Naive B cell (primary cell): Measurements from ENCODE around the gene HOXC10. TPM values are rescaled to one million over a fixed set of nuclear protein-coding genes. Genes with fewer than 3 reads are reported as not detected.

Experiments used
- ATAC-seq, 2 donors: fragments of 150-1000 bp; cut with Tn5 transposase; 2 replicates each; pipeline ENCODE4 v1.10.0; 2021; ENCODE audit warnings: low read depth in 2 of 2, mild to moderate bottlenecking in 2 of 2, moderate library complexity in 2 of 2
- DNase-seq: peaks from one replicate; pipeline ENCODE4 v3.0.0; 2022
- H3K27ac Mint-ChIP-seq, 6 donors: one replicate each; pipeline ENCODE4 v1.8.0; 2020 to 2022; ENCODE audit warnings: mild to moderate bottlenecking in 6 of 6, mixed read lengths in 6 of 6, moderate library complexity in 5 of 6, inconsistent platforms in 2 of 6
- H3K27me3 Mint-ChIP-seq, 3 donors: one replicate each; pipeline ENCODE4 v1.8.0; 2021 to 2022; ENCODE audit warnings: mixed read lengths in 3 of 3, mild to moderate bottlenecking in 1 of 3
- H3K36me3 Mint-ChIP-seq, 2 donors: one replicate each; pipeline ENCODE4 v1.8.0; 2020 to 2022; ENCODE audit warnings: mixed read lengths in 2 of 2, inconsistent platforms in 1 of 2, mild to moderate bottlenecking in 1 of 2
- H3K4me1 Mint-ChIP-seq, 3 donors: one replicate each; pipeline ENCODE4 v1.8.0; 2020 to 2022; ENCODE audit warnings: mixed read lengths in 3 of 3, inconsistent platforms in 1 of 3, mild to moderate bottlenecking in 1 of 3, moderate library complexity in 1 of 3
- H3K4me3 Mint-ChIP-seq, 8 donors: one replicate each; pipeline ENCODE4 v1.8.0; 2020 to 2022; ENCODE audit warnings: mild to moderate bottlenecking in 8 of 8, mixed read lengths in 8 of 8, moderate library complexity in 8 of 8, inconsistent platforms in 2 of 8
- H3K9me3 Mint-ChIP-seq, 7 donors: one replicate each; pipeline ENCODE4 v1.8.0; 2020 to 2022; ENCODE audit warnings: mixed read lengths in 7 of 7, mild to moderate bottlenecking in 5 of 7, inconsistent platforms in 2 of 7, moderate library complexity in 1 of 7
- polyA plus RNA-seq, 6 donors: library from polyadenylated mRNA; unstranded; fragments of 300-500 nt; fragmentation: Illumina TruSeq; gene quantifications; one replicate each; pipeline ENCODE4 v1.2.3, GENCODE V29; 2021; ENCODE audit warnings: low read depth in 6 of 6

Gene HOXC10
- polyA plus RNA-seq, 6 donors from 2014 or later: not detected

DNA sequence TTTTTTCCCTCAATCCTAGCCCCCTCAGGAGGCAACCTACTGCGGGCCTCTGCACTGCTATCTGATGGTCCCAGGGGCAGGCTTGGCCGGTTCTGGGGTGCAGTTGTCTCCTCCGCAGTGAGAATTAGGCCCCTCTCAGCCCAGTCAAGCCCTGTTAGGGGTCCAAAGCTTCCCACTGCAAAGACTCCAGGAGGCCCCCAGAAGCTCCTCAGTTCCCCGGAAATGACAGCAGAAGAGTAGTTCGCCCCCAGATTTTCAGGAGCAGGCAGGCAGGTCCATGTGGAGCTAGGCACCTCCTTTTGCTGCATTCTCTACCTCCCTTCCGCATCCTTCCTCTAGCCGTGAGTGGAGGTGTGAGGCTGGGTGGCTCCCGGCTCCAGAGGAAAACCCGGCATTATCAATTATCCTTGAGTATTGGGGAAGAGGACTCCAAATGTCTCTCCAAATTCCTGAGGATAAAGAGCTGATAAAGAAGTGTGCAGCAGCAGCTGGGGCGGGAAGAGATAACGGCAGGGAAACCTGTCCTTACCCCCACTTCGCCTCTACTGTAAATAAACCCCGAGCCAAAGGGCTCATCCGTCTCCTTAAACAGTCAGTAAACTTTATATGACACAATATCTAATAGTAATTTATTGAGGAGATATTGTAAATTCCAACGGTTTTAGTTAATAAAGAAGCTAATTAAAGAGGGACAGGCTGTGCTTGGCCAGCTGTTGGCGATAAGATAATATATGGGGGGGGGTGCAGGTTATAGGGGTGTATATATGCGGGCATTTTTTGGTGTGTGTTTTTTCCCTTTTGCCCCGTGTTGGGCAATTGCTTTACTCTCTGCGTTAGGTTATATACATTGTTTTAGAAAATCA lies 30.9 kb upstream of the HOXC10 start:
- Mint-ChIP-seq H3K27me3 (peaks cover 81 to 89% (median 87%) of the 10 kb centered on the region in 3 donors), H3K9me3 (peaks cover 4 to 27% (median 11%) of the 10 kb centered on the region in 7 donors), H3K4me1 (peaks cover 15 to 20% (median 17%) of the 10 kb centered on the region in 3 donors), H3K36me3 (peaks cover 0 to 7% of the 10 kb centered on the region in 2 donors), H3K27ac (peak overlapping the region in 5 of 6 donors; percentile 49 to 94 (median 75)), H3K4me3 (peak overlapping the region in 6 of 8 donors; percentile 19 to 76 (median 58))
- no peak for ATAC-seq
- DNase-seq: no peak

- Mint-ChIP-seq H3K4me3 (peak within 1 kb of the TSS in 6 of 8 donors; percentile 19 to 76 (median 64)), H3K36me3 (peaks cover 0 to 10% of the 10 kb centered on the region in 2 donors), H3K9me3 (peaks cover 6 to 30% (median 11%) of the 10 kb centered on the region in 7 donors), H3K4me1 (peaks cover 15 to 20% (median 20%) of the 10 kb centered on the region in 3 donors), H3K27me3 (peaks cover 81 to 89% (median 87%) of the 10 kb centered on the region in 3 donors), H3K27ac (peak within 1 kb of the TSS in 5 of 6 donors; percentile 49 to 97 (median 87))
- no peak for ATAC-seq
- no peak for DNase-seq
Measured at GRCh38 chr12:53954694-53955035, 30.3 kb upstream of the HOXC10 start, which contains the start of gene HOXC12. HOXC12 (plus strand) TSS chr12:53954903; CDS start chr12:53954930, 27 bp downstream.

- peak overlapping the region in 3 of 8 donors; percentile 67 to 76 (median 69) for H3K4me3 Mint-ChIP-seq
- peak overlapping the region in 3 of 6 donors; percentile 78 to 97 (median 87) for H3K27ac Mint-ChIP-seq
- ATAC-seq (no peak), DNase-seq (no peak)
- H3K4me1 Mint-ChIP-seq: peaks cover 15 to 25% (median 20%) of the 10 kb centered on the region in 3 donors
- peaks cover 8 to 34% (median 13%) of the 10 kb centered on the region in 7 donors for H3K9me3 Mint-ChIP-seq
- peaks cover 81 to 89% (median 87%) of the 10 kb centered on the region in 3 donors for H3K27me3 Mint-ChIP-seq
- peaks cover under 1 to 15% of the 10 kb centered on the region in 2 donors for H3K36me3 Mint-ChIP-seq
Measured at GRCh38 chr12:53955036-53955775, 29.7 kb upstream of the HOXC10 start.

DNA sequence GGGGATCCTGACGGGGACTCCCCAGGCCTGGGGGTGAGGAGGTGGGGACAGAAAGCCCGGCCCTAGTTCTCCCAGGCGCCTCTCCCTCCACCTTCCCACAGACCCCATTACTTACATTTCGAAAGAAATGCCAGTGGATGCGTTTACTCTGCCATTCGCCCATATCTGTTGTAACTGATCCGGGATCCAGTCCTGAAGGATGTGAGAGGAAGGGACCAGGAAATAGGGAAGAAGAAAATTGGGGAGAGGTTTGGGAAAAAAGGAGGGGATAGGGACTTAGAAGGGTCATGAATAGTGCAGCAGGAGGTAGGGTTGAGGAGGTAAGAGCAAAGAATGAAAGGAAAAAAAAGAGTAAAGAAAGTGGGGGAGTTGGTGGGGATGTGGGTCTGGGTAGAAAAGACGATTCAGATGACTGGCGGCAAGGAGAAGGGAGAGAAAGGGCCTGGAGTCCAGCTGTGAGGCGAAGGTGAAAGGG lies 29.1 kb upstream of the HOXC10 start:
- Mint-ChIP-seq H3K27me3 (peaks cover 80 to 88% (median 87%) of the 10 kb centered on the region in 3 donors), H3K27ac (peak overlapping the region in 5 of 6 donors; percentile 58 to 97 (median 87)), H3K9me3 (peaks cover 8 to 38% (median 17%) of the 10 kb centered on the region in 7 donors), H3K4me1 (peaks cover 15 to 29% (median 19%) of the 10 kb centered on the region in 3 donors), H3K4me3 (peak overlapping the region in 6 of 8 donors; percentile 30 to 69 (median 63)), H3K36me3 (peaks cover 5 to 17% of the 10 kb centered on the region in 2 donors)
- ATAC-seq (no peak), DNase-seq (no peak)

- Mint-ChIP-seq H3K9me3 (peaks cover 8 to 35% (median 14%) of the 10 kb centered on the region in 7 donors), H3K36me3 (peaks cover 5 to 17% of the 10 kb centered on the region in 2 donors), H3K27ac (peak overlapping the region in 4 of 6 donors; percentile 78 to 97 (median 91)), H3K4me1 (peaks cover 11 to 29% (median 16%) of the 10 kb centered on the region in 3 donors), H3K4me3 (peak overlapping the region in 5 of 8 donors; percentile 30 to 69 (median 59)), H3K27me3 (peaks cover 75 to 83% (median 82%) of the 10 kb centered on the region in 3 donors)
- no peak for ATAC-seq
- DNase-seq: no peak
Measured at GRCh38 chr12:53956251-53956887, 28.6 kb upstream of the HOXC10 start.

- Mint-ChIP-seq H3K27me3 (peaks cover 73 to 81% (median 75%) of the 10 kb centered on the region in 3 donors), H3K4me1 (peaks cover 9 to 29% (median 19%) of the 10 kb centered on the region in 3 donors), H3K36me3 (peaks cover 5 to 17% of the 10 kb centered on the region in 2 donors), H3K4me3 (peak overlapping the region in 2 of 8 donors; percentile 37 to 69), H3K9me3 (peaks cover 8 to 33% (median 16%) of the 10 kb centered on the region in 7 donors), H3K27ac (peak overlapping the region in 5 of 6 donors; percentile 54 to 97 (median 87))
- DNase-seq (no peak), ATAC-seq (no peak)
Measured at GRCh38 chr12:53956914-53957536, 27.9 kb upstream of the HOXC10 start.

DNA sequence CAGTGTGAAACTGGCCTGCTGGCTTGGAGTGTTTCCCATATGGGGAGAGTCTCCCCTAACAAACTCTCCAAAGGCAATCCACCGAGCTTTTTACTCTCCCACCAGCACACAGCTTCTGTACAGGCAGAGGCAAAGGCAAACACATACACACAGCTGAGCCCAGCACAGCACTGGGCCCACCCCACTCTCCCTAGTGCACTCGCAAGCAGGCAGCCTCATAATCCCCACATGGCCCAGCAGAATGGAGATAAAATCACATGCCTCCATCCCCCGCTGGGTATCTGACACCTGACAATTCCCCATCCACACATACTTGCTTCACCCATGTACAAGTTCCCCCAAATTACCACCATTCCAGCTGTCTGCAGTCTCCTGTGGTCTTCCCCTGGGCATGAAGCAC lies 26.8 kb upstream of the HOXC10 start:
- ATAC-seq (no peak), DNase-seq (no peak)
- Mint-ChIP-seq H3K4me3 (peak overlapping the region in 3 of 8 donors; percentile 10 to 45 (median 10)), H3K27me3 (peaks cover 73 to 80% (median 77%) of the 10 kb centered on the region in 3 donors), H3K9me3 (peaks cover 8 to 29% (median 16%) of the 10 kb centered on the region in 7 donors), H3K4me1 (peaks cover 9 to 29% (median 19%) of the 10 kb centered on the region in 3 donors), H3K36me3 (peaks cover 5 to 15% of the 10 kb centered on the region in 2 donors), H3K27ac (peak overlapping the region in 2 of 6 donors; percentile 46 to 87)

DNA sequence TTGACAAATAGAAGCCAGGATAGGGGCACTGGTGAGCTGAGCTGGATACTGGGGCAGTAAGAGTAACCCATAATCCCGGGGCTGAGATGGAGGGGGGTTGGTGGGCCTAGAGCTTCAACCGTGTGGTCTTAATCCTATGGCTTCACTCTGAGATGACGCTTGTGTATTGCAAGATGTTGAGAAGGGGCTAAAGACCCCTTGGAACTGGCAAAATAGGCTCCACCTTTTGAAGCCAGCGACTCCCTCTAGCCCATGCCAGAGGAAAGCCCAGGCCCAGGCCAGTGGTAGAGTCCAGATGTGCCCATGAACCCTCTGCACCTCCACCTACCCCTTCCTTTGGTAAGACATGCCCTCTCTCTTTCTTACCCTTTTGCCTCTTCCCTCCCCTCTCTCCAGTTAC lies 25.6 kb upstream of the HOXC10 start:
- Mint-ChIP-seq H3K27me3 (peaks cover 73 to 80% (median 77%) of the 10 kb centered on the region in 3 donors), H3K27ac (peak overlapping the region in 2 of 6 donors; percentile 55 to 86), H3K36me3 (peaks cover 10 to 16% of the 10 kb centered on the region in 2 donors), H3K4me3 (peak overlapping the region in 2 of 8 donors; percentile 26 to 65), H3K4me1 (peaks cover 16 to 36% (median 25%) of the 10 kb centered on the region in 3 donors), H3K9me3 (peaks cover 8 to 23% (median 16%) of the 10 kb centered on the region in 7 donors)
- ATAC-seq (no peak), DNase-seq (no peak)

GRCh38 chr12:53960187-53961024 lies 24.5 kb upstream of the HOXC10 start:
- H3K27me3 Mint-ChIP-seq: peaks cover 77 to 90% (median 86%) of the 10 kb centered on the region in 3 donors
- H3K9me3 Mint-ChIP-seq: peaks cover 8 to 25% (median 14%) of the 10 kb centered on the region in 7 donors
- DNase-seq (no peak), ATAC-seq (no peak)
- H3K4me1 Mint-ChIP-seq: peaks cover 20 to 42% (median 35%) of the 10 kb centered on the region in 3 donors
- H3K4me3 Mint-ChIP-seq: peak overlapping the region in 5 of 8 donors; percentile 9 to 68 (median 44)
- H3K27ac Mint-ChIP-seq: peak overlapping the region in 4 of 6 donors; percentile 64 to 97 (median 84)
- peaks cover 16 to 20% of the 10 kb centered on the region in 2 donors for H3K36me3 Mint-ChIP-seq

GRCh38 chr12:53961025-53961761 lies 23.8 kb upstream of the HOXC10 start:
- Mint-ChIP-seq H3K4me3 (peak overlapping the region in 3 of 8 donors; percentile 19 to 64 (median 44)), H3K9me3 (peaks cover 6 to 29% (median 17%) of the 10 kb centered on the region in 7 donors), H3K36me3 (peaks cover 19 to 28% of the 10 kb centered on the region in 2 donors), H3K27me3 (peaks cover 76 to 90% (median 86%) of the 10 kb centered on the region in 3 donors), H3K27ac (peak overlapping the region in 3 of 6 donors; percentile 76 to 87 (median 82)), H3K4me1 (peaks cover 21 to 44% (median 38%) of the 10 kb centered on the region in 3 donors)
- DNase-seq: no peak
- ATAC-seq: no peak
